HEK293 (cell line): Measurements from ENCODE around the gene SNAPC5.

Source experiments
- HOXC10 ChIP-seq: sonication (generic); formaldehyde crosslinking; IDR thresholded peaks from 2 replicates; pipeline ENCODE4 v1.8.1; 2023; ENCODE audit warnings: mild to moderate bottlenecking, missing genetic modification reagents
- MYNN ChIP-seq: fragments of 450-650 bp; formaldehyde crosslinking; IDR thresholded peaks from 2 replicates; pipeline ENCODE4 v1.5.1; 2016; ENCODE audit warnings: missing biosample characterization, missing genetic modification characterization, borderline replicate concordance
- OVOL3 ChIP-seq: fragments of 450-650 bp; formaldehyde crosslinking; IDR thresholded peaks from 2 replicates; pipeline ENCODE4 v1.5.1; 2016; ENCODE audit warnings: missing biosample characterization, missing genetic modification characterization
- RBAK ChIP-seq: fragments of 450-650 bp; formaldehyde crosslinking; IDR thresholded peaks from 2 replicates; pipeline ENCODE4 v1.5.1; 2016; ENCODE audit warnings: missing biosample characterization, missing genetic modification characterization
- YY2 ChIP-seq: fragments of 450-650 bp; formaldehyde crosslinking; IDR thresholded peaks from 2 replicates; pipeline ENCODE4 v1.5.1; 2016; ENCODE audit warnings: missing biosample characterization, missing genetic modification characterization
- ZNF114 ChIP-seq: fragments of 450-650 bp; formaldehyde crosslinking; IDR thresholded peaks from 2 replicates; pipeline ENCODE4 v1.5.0; 2017; ENCODE audit warnings: missing biosample characterization, missing genetic modification characterization
- ZNF138 ChIP-seq: fragments of 450-650 bp; formaldehyde crosslinking; IDR thresholded peaks from 2 replicates; pipeline ENCODE4 v1.5.1; 2016; ENCODE audit warnings: missing biosample characterization, missing genetic modification characterization, borderline replicate concordance
- ZNF16 ChIP-seq: fragments of 450-650 bp; formaldehyde crosslinking; IDR thresholded peaks from 2 replicates; pipeline ENCODE4 v1.5.1; 2016; ENCODE audit warnings: low read depth, missing biosample characterization, missing genetic modification characterization
- ZNF214 ChIP-seq: fragments of 450-650 bp; formaldehyde crosslinking; IDR thresholded peaks from 2 replicates; pipeline ENCODE4 v1.5.1; 2017; ENCODE audit warnings: missing biosample characterization, mild to moderate bottlenecking, missing genetic modification characterization, borderline replicate concordance
- ZNF223 ChIP-seq: fragments of 450-650 bp; formaldehyde crosslinking; IDR thresholded peaks from 2 replicates; pipeline ENCODE4 v1.5.1; 2016; ENCODE audit warnings: missing biosample characterization, missing genetic modification characterization
- ZNF292 ChIP-seq: fragments of 450-650 bp; formaldehyde crosslinking; IDR thresholded peaks from 2 replicates; pipeline ENCODE4 v1.5.1; 2016; ENCODE audit warnings: low read depth, missing biosample characterization, missing genetic modification characterization, borderline replicate concordance
- ZNF324 ChIP-seq: fragments of 450-650 bp; formaldehyde crosslinking; IDR thresholded peaks from 2 replicates; pipeline ENCODE4 v1.5.1; 2016; ENCODE audit warnings: missing biosample characterization, missing genetic modification characterization
- ZNF335 ChIP-seq: fragments of 450-650 bp; formaldehyde crosslinking; conservative IDR thresholded peaks from 2 replicates; pipeline ENCODE4 v1.5.1; 2016; ENCODE audit warnings: missing biosample characterization, missing genetic modification characterization
- ZNF391 ChIP-seq: fragments of 450-650 bp; formaldehyde crosslinking; IDR thresholded peaks from 2 replicates; pipeline ENCODE4 v1.5.1; 2016; ENCODE audit warnings: low read depth, missing biosample characterization, missing genetic modification characterization, borderline replicate concordance
- ZNF416 ChIP-seq: fragments of 450-650 bp; formaldehyde crosslinking; IDR thresholded peaks from 2 replicates; pipeline ENCODE4 v1.5.1; 2016; ENCODE audit warnings: missing biosample characterization, missing genetic modification characterization
- ZNF560 ChIP-seq: fragments of 450-650 bp; formaldehyde crosslinking; IDR thresholded peaks from 2 replicates; pipeline ENCODE4 v1.5.1; 2017; ENCODE audit warnings: missing biosample characterization, missing genetic modification characterization, borderline replicate concordance
- ZNF768 ChIP-seq: fragments of 450-650 bp; formaldehyde crosslinking; IDR thresholded peaks from 2 replicates; pipeline ENCODE4 v1.5.1; 2018; ENCODE audit warnings: missing biosample characterization, mild to moderate bottlenecking, missing genetic modification characterization
- ZNF776 ChIP-seq: fragments of 450-650 bp; formaldehyde crosslinking; IDR thresholded peaks from 2 replicates; pipeline ENCODE4 v1.5.0; 2017; ENCODE audit warnings: missing biosample characterization, missing genetic modification characterization, borderline replicate concordance
- ZNF785 ChIP-seq: fragments of 450-650 bp; formaldehyde crosslinking; IDR thresholded peaks from 2 replicates; pipeline ENCODE4 v1.5.1; 2016; ENCODE audit warnings: missing biosample characterization, missing genetic modification characterization
- ZNF791 ChIP-seq: fragments of 450-650 bp; formaldehyde crosslinking; IDR thresholded peaks from 2 replicates; pipeline ENCODE4 v1.5.1; 2016; ENCODE audit warnings: missing biosample characterization, missing genetic modification characterization
- ZNF830 ChIP-seq: fragments of 450-650 bp; IDR thresholded peaks from 2 replicates; pipeline ENCODE4 v1.5.0; 2018; ENCODE audit warnings: missing biosample characterization, missing genetic modification characterization, low read depth, mild to moderate bottlenecking, moderate library complexity
- ZNF843 ChIP-seq: fragments of 450-650 bp; formaldehyde crosslinking; IDR thresholded peaks from 2 replicates; pipeline ENCODE4 v1.5.1; 2016; ENCODE audit warnings: missing biosample characterization, missing genetic modification characterization
- TF ChIP-seq, protein P1 (sequence below): fragments of 450-650 bp; formaldehyde crosslinking; IDR thresholded peaks from 2 replicates; pipeline ENCODE4 v1.5.1; 2016; ENCODE audit warnings: missing biosample characterization, missing genetic modification characterization
- TF ChIP-seq, protein P2 (sequence below): fragments of 450-650 bp; formaldehyde crosslinking; IDR thresholded peaks from 2 replicates; pipeline ENCODE4 v1.5.1; 2016; ENCODE audit warnings: missing biosample characterization, missing genetic modification characterization, low read depth
- TF ChIP-seq, protein P3 (sequence below): fragments of 450-650 bp; formaldehyde crosslinking; IDR thresholded peaks from 2 replicates; pipeline ENCODE4 v1.5.1; 2016; ENCODE audit warnings: missing biosample characterization, missing genetic modification characterization
- TF ChIP-seq, protein P4 (sequence below): fragments of 450-650 bp; formaldehyde crosslinking; IDR thresholded peaks from 2 replicates; pipeline ENCODE4 v1.5.1; 2016; ENCODE audit warnings: missing biosample characterization, missing genetic modification characterization
- TF ChIP-seq, protein P5 (sequence below): fragments of 450-650 bp; formaldehyde crosslinking; IDR thresholded peaks from 2 replicates; pipeline ENCODE4 v1.5.1; 2017; ENCODE audit warnings: missing biosample characterization, missing genetic modification characterization
- TF ChIP-seq, protein P6 (sequence below): fragments of 450-650 bp; formaldehyde crosslinking; IDR thresholded peaks from 2 replicates; pipeline ENCODE4 v1.5.1; 2016; ENCODE audit warnings: missing biosample characterization, missing genetic modification characterization

SNAPC5 gene

DNA sequence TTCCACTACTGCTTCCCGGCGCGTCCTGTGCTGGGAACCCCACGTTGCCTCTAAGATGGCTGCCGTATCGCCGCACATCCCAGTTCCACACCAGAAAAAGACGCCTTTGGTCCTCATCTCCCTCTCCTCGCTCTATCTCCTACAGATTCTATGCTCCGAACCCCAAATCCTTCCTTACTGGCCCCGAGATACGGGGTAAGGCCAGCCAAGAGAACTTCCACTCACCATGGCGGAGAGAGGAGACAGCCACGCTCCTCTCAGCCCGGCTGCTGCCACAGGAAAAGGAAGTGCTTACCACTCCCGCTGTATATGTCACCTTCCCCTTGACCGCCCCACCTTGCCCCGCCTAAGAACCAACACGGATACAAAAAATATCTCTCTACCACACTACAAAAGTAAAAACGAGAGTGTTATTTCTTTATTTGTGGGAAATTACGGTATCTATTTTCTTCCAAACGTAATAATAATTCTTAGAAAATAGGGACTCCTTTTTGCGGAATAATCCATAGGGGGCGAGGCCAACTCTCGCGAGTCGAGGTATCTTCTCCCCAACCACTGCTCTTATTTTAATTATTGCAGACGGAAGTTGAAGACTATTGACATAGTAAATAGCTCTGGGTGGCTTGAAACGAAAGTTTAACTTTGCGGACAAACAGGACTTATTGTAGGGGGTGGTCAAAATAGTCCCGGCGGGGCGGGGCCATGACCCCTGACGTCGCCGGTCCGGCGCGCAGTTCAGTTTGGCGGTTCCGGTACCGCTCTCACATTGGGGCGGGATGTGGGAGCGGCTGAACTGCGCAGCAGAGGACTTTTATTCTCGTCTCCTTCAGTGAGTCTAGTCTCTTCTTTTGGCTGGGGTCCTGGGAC is 7.2 kb upstream of the SNAPC5 start, which contains the start of the genes RPL4 and ZWILCH (continued):
- TF ChIP-seq, protein P1, sequence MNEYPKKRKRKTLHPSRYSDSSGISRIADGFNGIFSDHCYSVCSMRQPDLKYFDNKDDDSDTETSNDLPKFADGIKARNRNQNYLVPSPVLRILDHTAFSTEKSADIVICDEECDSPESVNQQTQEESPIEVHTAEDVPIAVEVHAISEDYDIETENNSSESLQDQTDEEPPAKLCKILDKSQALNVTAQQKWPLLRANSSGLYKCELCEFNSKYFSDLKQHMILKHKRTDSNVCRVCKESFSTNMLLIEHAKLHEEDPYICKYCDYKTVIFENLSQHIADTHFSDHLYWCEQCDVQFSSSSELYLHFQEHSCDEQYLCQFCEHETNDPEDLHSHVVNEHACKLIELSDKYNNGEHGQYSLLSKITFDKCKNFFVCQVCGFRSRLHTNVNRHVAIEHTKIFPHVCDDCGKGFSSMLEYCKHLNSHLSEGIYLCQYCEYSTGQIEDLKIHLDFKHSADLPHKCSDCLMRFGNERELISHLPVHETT (tag by site-specific recombination): peak; percentile 93; the same call in 1 of the 2 replicates
- no peak for TF ChIP-seq ZNF830 (tag by site-specific recombination)
- TF ChIP-seq ZNF324 (tag by site-specific recombination): peak; percentile 87
- TF ChIP-seq, protein P2, sequence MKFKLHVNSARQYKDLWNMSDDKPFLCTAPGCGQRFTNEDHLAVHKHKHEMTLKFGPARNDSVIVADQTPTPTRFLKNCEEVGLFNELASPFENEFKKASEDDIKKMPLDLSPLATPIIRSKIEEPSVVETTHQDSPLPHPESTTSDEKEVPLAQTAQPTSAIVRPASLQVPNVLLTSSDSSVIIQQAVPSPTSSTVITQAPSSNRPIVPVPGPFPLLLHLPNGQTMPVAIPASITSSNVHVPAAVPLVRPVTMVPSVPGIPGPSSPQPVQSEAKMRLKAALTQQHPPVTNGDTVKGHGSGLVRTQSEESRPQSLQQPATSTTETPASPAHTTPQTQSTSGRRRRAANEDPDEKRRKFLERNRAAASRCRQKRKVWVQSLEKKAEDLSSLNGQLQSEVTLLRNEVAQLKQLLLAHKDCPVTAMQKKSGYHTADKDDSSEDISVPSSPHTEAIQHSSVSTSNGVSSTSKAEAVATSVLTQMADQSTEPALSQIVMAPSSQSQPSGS (tag by site-specific recombination): peak; percentile 26
- TF ChIP-seq, protein P3, sequence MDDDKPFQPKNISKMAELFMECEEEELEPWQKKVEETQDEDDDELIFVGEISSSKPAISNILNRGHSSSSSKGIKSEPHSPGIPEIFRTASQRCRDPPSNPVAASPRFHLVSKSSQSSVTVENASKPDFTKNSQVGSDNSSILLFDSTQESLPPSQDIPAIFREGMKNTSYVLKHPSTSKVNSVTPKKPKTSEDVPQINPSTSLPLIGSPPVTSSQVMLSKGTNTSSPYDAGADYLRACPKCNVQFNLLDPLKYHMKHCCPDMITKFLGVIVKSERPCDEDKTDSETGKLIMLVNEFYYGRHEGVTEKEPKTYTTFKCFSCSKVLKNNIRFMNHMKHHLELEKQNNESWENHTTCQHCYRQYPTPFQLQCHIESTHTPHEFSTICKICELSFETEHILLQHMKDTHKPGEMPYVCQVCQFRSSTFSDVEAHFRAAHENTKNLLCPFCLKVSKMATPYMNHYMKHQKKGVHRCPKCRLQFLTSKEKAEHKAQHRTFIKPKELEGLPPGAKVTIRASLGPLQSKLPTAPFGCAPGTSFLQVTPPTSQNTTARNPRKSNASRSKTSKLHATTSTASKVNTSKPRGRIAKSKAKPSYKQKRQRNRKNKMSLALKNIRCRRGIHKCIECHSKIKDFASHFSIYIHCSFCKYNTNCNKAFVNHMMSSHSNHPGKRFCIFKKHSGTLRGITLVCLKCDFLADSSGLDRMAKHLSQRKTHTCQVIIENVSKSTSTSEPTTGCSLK (tag by site-specific recombination): no peak
- TF ChIP-seq ZNF391 (tag by site-specific recombination): peak; percentile 18; the same call in 1 of the 2 replicates
- peak; percentile 40; the same call in 1 of the 2 replicates for TF ChIP-seq ZNF843 (tag by site-specific recombination)
- no peak for TF ChIP-seq ZNF223 (tag by site-specific recombination)
- no peak for TF ChIP-seq RBAK
- no peak for TF ChIP-seq ZNF560
- TF ChIP-seq, protein P4, sequence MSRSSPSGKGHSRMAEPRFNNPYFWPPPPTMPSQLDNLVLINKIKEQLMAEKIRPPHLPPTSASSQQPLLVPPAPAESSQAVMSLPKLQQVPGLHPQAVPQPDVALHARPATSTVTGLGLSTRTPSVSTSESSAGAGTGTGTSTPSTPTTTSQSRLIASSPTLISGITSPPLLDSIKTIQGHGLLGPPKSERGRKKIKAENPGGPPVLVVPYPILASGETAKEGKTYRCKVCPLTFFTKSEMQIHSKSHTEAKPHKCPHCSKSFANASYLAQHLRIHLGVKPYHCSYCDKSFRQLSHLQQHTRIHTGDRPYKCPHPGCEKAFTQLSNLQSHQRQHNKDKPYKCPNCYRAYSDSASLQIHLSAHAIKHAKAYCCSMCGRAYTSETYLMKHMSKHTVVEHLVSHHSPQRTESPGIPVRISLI (tag by site-specific recombination): no peak
- TF ChIP-seq, protein P5, sequence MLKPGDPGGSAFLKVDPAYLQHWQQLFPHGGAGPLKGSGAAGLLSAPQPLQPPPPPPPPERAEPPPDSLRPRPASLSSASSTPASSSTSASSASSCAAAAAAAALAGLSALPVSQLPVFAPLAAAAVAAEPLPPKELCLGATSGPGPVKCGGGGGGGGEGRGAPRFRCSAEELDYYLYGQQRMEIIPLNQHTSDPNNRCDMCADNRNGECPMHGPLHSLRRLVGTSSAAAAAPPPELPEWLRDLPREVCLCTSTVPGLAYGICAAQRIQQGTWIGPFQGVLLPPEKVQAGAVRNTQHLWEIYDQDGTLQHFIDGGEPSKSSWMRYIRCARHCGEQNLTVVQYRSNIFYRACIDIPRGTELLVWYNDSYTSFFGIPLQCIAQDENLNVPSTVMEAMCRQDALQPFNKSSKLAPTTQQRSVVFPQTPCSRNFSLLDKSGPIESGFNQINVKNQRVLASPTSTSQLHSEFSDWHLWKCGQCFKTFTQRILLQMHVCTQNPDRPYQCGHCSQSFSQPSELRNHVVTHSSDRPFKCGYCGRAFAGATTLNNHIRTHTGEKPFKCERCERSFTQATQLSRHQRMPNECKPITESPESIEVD (tag by site-specific recombination): 0 out of 2 replicates have a peak, but pooled peaks have one; percentile 37
- peak; percentile 86 for TF ChIP-seq ZNF335 (tag by site-specific recombination)
- TF ChIP-seq ZNF785 (tag by site-specific recombination): no peak
- peak; percentile 97 for TF ChIP-seq MYNN (tag by site-specific recombination)
- no peak for TF ChIP-seq ZNF138
- peak; percentile 21; the same call in 1 of the 2 replicates for TF ChIP-seq ZNF768 (tag by site-specific recombination)
- TF ChIP-seq ZNF776 (tag by site-specific recombination): no peak
- no peak for TF ChIP-seq ZNF16 (tag by site-specific recombination)
- TF ChIP-seq ZNF114 (tag by site-specific recombination): no peak
- no peak for TF ChIP-seq ZNF416 (tag by site-specific recombination)
- no peak for TF ChIP-seq ZNF791
- TF ChIP-seq, protein P6, sequence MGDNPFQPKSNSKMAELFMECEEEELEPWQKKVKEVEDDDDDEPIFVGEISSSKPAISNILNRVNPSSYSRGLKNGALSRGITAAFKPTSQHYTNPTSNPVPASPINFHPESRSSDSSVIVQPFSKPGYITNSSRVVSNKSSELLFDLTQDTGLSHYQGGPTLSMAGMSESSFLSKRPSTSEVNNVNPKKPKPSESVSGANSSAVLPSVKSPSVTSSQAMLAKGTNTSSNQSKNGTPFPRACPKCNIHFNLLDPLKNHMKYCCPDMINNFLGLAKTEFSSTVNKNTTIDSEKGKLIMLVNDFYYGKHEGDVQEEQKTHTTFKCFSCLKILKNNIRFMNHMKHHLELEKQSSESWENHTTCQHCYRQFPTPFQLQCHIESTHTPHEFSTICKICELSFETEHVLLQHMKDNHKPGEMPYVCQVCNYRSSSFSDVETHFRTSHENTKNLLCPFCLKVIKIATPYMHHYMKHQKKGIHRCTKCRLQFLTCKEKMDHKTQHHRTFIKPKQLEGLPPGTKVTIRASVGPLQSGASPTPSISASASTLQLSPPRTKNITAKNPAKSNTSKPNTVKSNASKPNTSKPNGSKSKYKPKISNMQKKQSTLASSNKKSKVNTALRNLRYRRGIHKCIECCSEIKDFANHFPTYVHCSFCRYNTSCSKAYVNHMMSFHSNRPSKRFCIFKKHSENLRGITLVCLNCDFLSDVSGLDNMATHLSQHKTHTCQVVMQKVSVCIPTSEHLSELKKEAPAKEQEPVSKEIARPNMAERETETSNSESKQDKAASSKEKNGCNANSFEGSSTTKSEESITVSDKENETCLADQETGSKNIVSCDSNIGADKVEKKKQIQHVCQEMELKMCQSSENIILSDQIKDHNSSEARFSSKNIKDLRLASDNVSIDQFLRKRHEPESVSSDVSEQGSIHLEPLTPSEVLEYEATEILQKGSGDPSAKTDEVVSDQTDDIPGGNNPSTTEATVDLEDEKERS (tag by site-specific recombination): 0 out of 2 replicates have a peak, but pooled peaks have one; percentile 70
- TF ChIP-seq ZNF214 (tag by site-specific recombination): no peak
- TF ChIP-seq ZNF292 (tag by site-specific recombination): no peak
- no peak for TF ChIP-seq OVOL3 (tag by site-specific recombination)
- peak; percentile 97 for TF ChIP-seq YY2 (tag by site-specific recombination)
- no peak for TF ChIP-seq HOXC10 (CRISPR knock-in tag)
